Measurements from ENCODE around the gene CNNM1.

The CNNM1 gene

GRCh38 chr10:99331207-99331803 lies 2.1 kb downstream of the CNNM1 start:
- H3K14ac ChIP-seq (ENCODE audit: low read length in 2 of 2): no peak overlapping the region
- H3K9ac ChIP-seq (ENCODE audit: low read length): no peak overlapping the region
- no peak overlapping the region for H2BK120ac ChIP-seq (ENCODE audit: low read depth, low read length)
- H4K8ac ChIP-seq (ENCODE audit: low read length): no peak overlapping the region
- H3K9me3 ChIP-seq (ENCODE audit: control insufficient read depth, low read length): no peaks in the 10 kb centered on the region
- no peak overlapping the region for H3K4me3 ChIP-seq (ENCODE audit: insufficient read depth in 1 of 2, low read depth in 1 of 2, low read length in 2 of 2)
- H3K4me2 ChIP-seq (ENCODE audit: low read length, poor library complexity, severe bottlenecking): no peak overlapping the region
- peaks cover 0 to 10% of the 10 kb centered on the region in 2 experiments for H3K36me3 ChIP-seq (ENCODE audit: control insufficient read depth in 1 of 2, insufficient read depth in 2 of 2, low read depth in 1 of 2, low read length in 2 of 2)
- no peak overlapping the region for H3K23ac ChIP-seq (ENCODE audit: low read length in 2 of 2)
- peaks cover 18% of the 10 kb centered on the region for H3K4me1 ChIP-seq (ENCODE audit: control insufficient read depth, insufficient read depth, low read depth, low read length)
- H2AFZ ChIP-seq (ENCODE audit: low read depth, low read length): no peak overlapping the region
- no peak overlapping the region for H3K27ac ChIP-seq (ENCODE audit: low read length, poor library complexity, severe bottlenecking)
- peak; percentile 40 for DNase-seq
- no peak overlapping the region for H2BK12ac ChIP-seq (ENCODE audit: low read length in 2 of 2)
- H2AK5ac ChIP-seq (ENCODE audit: low read length, severe bottlenecking): no peak overlapping the region
- H3K27me3 ChIP-seq (ENCODE audit: control insufficient read depth in 1 of 2, insufficient read depth in 1 of 2, low read length in 2 of 2): peaks cover 42 to 45% of the 10 kb centered on the region in 2 experiments
- no peak overlapping the region for H4K91ac ChIP-seq (ENCODE audit: low read length)
- H3K79me1 ChIP-seq (replicated peaks; ENCODE audit: low read length, poor library complexity, severe bottlenecking): no peaks in the 10 kb centered on the region
- H2BK15ac ChIP-seq (ENCODE audit: low read depth, poor library complexity, severe bottlenecking): no peak overlapping the region
- 80% methylated on average over 9 of the region's 9 CpGs for WGBS
- H2BK5ac ChIP-seq (ENCODE audit: low read depth, low read length, poor library complexity, severe bottlenecking): no peak overlapping the region
- H3K18ac ChIP-seq (ENCODE audit: low read depth in 1 of 2, low read length in 2 of 2): no peak overlapping the region
- H3K4ac ChIP-seq (ENCODE audit: low read depth in 1 of 2, low read length in 2 of 2): no peak overlapping the region

GRCh38 chr10:99337311-99337811 lies 8.2 kb downstream of the CNNM1 start:
- Histone ChIP-seq H2AFZ (ENCODE audit: low read depth, low read length) (no peak overlapping the region), H2BK12ac (ENCODE audit: low read length in 2 of 2) (no peak overlapping the region), H3K9me3 (ENCODE audit: control insufficient read depth, low read length) (no peaks in the 10 kb centered on the region), H2AK5ac (ENCODE audit: low read length, severe bottlenecking) (no peak overlapping the region), H3K27me3 (ENCODE audit: control insufficient read depth in 1 of 2, insufficient read depth in 1 of 2, low read length in 2 of 2) (peaks cover 10 to 19% of the 10 kb centered on the region in 2 experiments), H4K91ac (ENCODE audit: low read length) (no peak overlapping the region), H3K4ac (ENCODE audit: low read depth in 1 of 2, low read length in 2 of 2) (no peak overlapping the region), H3K18ac (ENCODE audit: low read depth in 1 of 2, low read length in 2 of 2) (no peak overlapping the region), H3K4me2 (ENCODE audit: low read length, poor library complexity, severe bottlenecking) (peak overlapping the region; percentile 24), H3K27ac (ENCODE audit: low read length, poor library complexity, severe bottlenecking) (peak overlapping the region; percentile 41), H3K23ac (ENCODE audit: low read length in 2 of 2) (no peak overlapping the region), H3K9ac (ENCODE audit: low read length) (no peak overlapping the region), H3K4me1 (ENCODE audit: control insufficient read depth, insufficient read depth, low read depth, low read length) (peaks cover 10% of the 10 kb centered on the region), H3K14ac (ENCODE audit: low read length in 2 of 2) (no peak overlapping the region), H2BK5ac (ENCODE audit: low read depth, low read length, poor library complexity, severe bottlenecking) (no peak overlapping the region), H3K4me3 (ENCODE audit: insufficient read depth in 1 of 2, low read depth in 1 of 2, low read length in 2 of 2) (no peak overlapping the region), H3K36me3 (ENCODE audit: control insufficient read depth in 1 of 2, insufficient read depth in 2 of 2, low read depth in 1 of 2, low read length in 2 of 2) (no peaks in the 10 kb centered on the region), H2BK120ac (ENCODE audit: low read depth, low read length) (no peak overlapping the region), H2BK15ac (ENCODE audit: low read depth, poor library complexity, severe bottlenecking) (no peak overlapping the region), H3K79me1 (replicated peaks; ENCODE audit: low read length, poor library complexity, severe bottlenecking) (no peaks in the 10 kb centered on the region), H4K8ac (ENCODE audit: low read length) (no peak overlapping the region)
- DNase-seq: peak; percentile 9
- 60% methylated on average over 1 of the region's 2 CpGs for WGBS

- H3K18ac ChIP-seq (ENCODE audit: low read depth in 1 of 2, low read length in 2 of 2): no peak overlapping the region
- no peak overlapping the region for H2BK15ac ChIP-seq (ENCODE audit: low read depth, poor library complexity, severe bottlenecking)
- H4K91ac ChIP-seq (ENCODE audit: low read length): no peak overlapping the region
- no peak overlapping the region for H3K9ac ChIP-seq (ENCODE audit: low read length)
- no peak overlapping the region for H2BK5ac ChIP-seq (ENCODE audit: low read depth, low read length, poor library complexity, severe bottlenecking)
- no peak overlapping the region for H3K27ac ChIP-seq (ENCODE audit: low read length, poor library complexity, severe bottlenecking)
- no peaks in the 10 kb centered on the region for H3K36me3 ChIP-seq (ENCODE audit: control insufficient read depth in 1 of 2, insufficient read depth in 2 of 2, low read depth in 1 of 2, low read length in 2 of 2)
- no peaks in the 10 kb centered on the region for H3K9me3 ChIP-seq (ENCODE audit: control insufficient read depth, low read length)
- no peak overlapping the region for H2BK12ac ChIP-seq (ENCODE audit: low read length in 2 of 2)
- no peak overlapping the region for H2AK5ac ChIP-seq (ENCODE audit: low read length, severe bottlenecking)
- H3K79me1 ChIP-seq (replicated peaks; ENCODE audit: low read length, poor library complexity, severe bottlenecking): no peaks in the 10 kb centered on the region
- H3K23ac ChIP-seq (ENCODE audit: low read length in 2 of 2): no peak overlapping the region
- no peak overlapping the region for H2BK120ac ChIP-seq (ENCODE audit: low read depth, low read length)
- H3K27me3 ChIP-seq (ENCODE audit: control insufficient read depth in 1 of 2, insufficient read depth in 1 of 2, low read length in 2 of 2): peaks cover 5 to 13% of the 10 kb centered on the region in 2 experiments
- H3K14ac ChIP-seq (ENCODE audit: low read length in 2 of 2): no peak overlapping the region
- H3K4me2 ChIP-seq (ENCODE audit: low read length, poor library complexity, severe bottlenecking): no peak overlapping the region
- no peak overlapping the region for H4K8ac ChIP-seq (ENCODE audit: low read length)
- H2AFZ ChIP-seq (ENCODE audit: low read depth, low read length): no peak overlapping the region
- no peak overlapping the region for H3K4ac ChIP-seq (ENCODE audit: low read depth in 1 of 2, low read length in 2 of 2)
- no peak for DNase-seq
- H3K4me1 ChIP-seq (ENCODE audit: control insufficient read depth, insufficient read depth, low read depth, low read length): peaks cover 10% of the 10 kb centered on the region
- no peak overlapping the region for H3K4me3 ChIP-seq (ENCODE audit: insufficient read depth in 1 of 2, low read depth in 1 of 2, low read length in 2 of 2)
Observed at GRCh38 chr10:99337901-99338300, 8.7 kb downstream of the CNNM1 start.

- Histone ChIP-seq H2BK15ac (ENCODE audit: low read depth, poor library complexity, severe bottlenecking) (no peak overlapping the region), H4K91ac (ENCODE audit: low read length) (no peak overlapping the region), H2BK12ac (ENCODE audit: low read length in 2 of 2) (no peak overlapping the region), H2BK120ac (ENCODE audit: low read depth, low read length) (no peak overlapping the region), H3K4ac (ENCODE audit: low read depth in 1 of 2, low read length in 2 of 2) (no peak overlapping the region), H2AFZ (ENCODE audit: low read depth, low read length) (no peak overlapping the region), H2AK5ac (ENCODE audit: low read length, severe bottlenecking) (no peak overlapping the region), H3K4me1 (ENCODE audit: control insufficient read depth, insufficient read depth, low read depth, low read length) (peaks cover 10% of the 10 kb centered on the region), H3K79me1 (replicated peaks; ENCODE audit: low read length, poor library complexity, severe bottlenecking) (no peaks in the 10 kb centered on the region), H3K9ac (ENCODE audit: low read length) (no peak overlapping the region), H3K9me3 (ENCODE audit: control insufficient read depth, low read length) (no peaks in the 10 kb centered on the region), H3K23ac (ENCODE audit: low read length in 2 of 2) (no peak overlapping the region), H3K36me3 (ENCODE audit: control insufficient read depth in 1 of 2, insufficient read depth in 2 of 2, low read depth in 1 of 2, low read length in 2 of 2) (no peaks in the 10 kb centered on the region), H4K8ac (ENCODE audit: low read length) (no peak overlapping the region), H3K4me2 (ENCODE audit: low read length, poor library complexity, severe bottlenecking) (no peak overlapping the region), H3K18ac (ENCODE audit: low read depth in 1 of 2, low read length in 2 of 2) (peak overlapping the region in 1 of 2 experiments; percentile 1), H3K14ac (ENCODE audit: low read length in 2 of 2) (no peak overlapping the region), H2BK5ac (ENCODE audit: low read depth, low read length, poor library complexity, severe bottlenecking) (no peak overlapping the region), H3K27me3 (ENCODE audit: control insufficient read depth in 1 of 2, insufficient read depth in 1 of 2, low read length in 2 of 2) (peaks cover 3% of the 10 kb centered on the region in 2 experiments), H3K27ac (ENCODE audit: low read length, poor library complexity, severe bottlenecking) (no peak overlapping the region), H3K4me3 (ENCODE audit: insufficient read depth in 1 of 2, low read depth in 1 of 2, low read length in 2 of 2) (no peak overlapping the region)
- WGBS: 65% methylated on average over 1 of the region's 1 CpG
- DNase-seq: peak; percentile 7
Observed at GRCh38 chr10:99339077-99339476, 9.9 kb downstream of the CNNM1 start.
